ENCODE data around the gene HAS3.

The HAS3 gene

GRCh38 chr16:69072640-69072974 lies 32.8 kb upstream of the HAS3 start:
- Histone ChIP-seq H3K36me3 (ENCODE audit: insufficient read depth, low read length) (no peaks in the 10 kb centered on the region), H3F3A (ENCODE audit: low read depth) (no peaks in the 10 kb centered on the region), H3K79me2 (ENCODE audit: insufficient read depth, low read length) (no peaks in the 10 kb centered on the region), H3K9ac (ENCODE audit: low read depth, low read length, poor library complexity, severe bottlenecking) (no peak overlapping the region), H3K4me2 (ENCODE audit: low read depth, low read length, poor library complexity, severe bottlenecking) (peak overlapping the region; percentile 26), H3K9me3 (ENCODE audit: insufficient read depth, low read depth, low read length) (no peaks in the 10 kb centered on the region), H2AFZ (ENCODE audit: low read length) (no peak overlapping the region), H4K20me1 (ENCODE audit: insufficient read depth, low read length, poor library complexity, severe bottlenecking) (no peaks in the 10 kb centered on the region), H3K4me1 (ENCODE audit: insufficient read depth, low read length, poor library complexity, severe bottlenecking) (no peaks in the 10 kb centered on the region), H3K4me3 (ENCODE audit: low read length, poor library complexity, severe bottlenecking) (no peak overlapping the region), H3K27me3 (ENCODE audit: insufficient read depth, low read length, poor library complexity, severe bottlenecking) (no peaks in the 10 kb centered on the region), H3K9me2 (replicated peaks; ENCODE audit: low read depth, low read length) (no peaks in the 10 kb centered on the region)
- TF ChIP-seq CTCF (conservative IDR thresholded peaks at IDR 0.05; ENCODE audit: low read length) (no peak), EZH2phosphoT487 (IDR thresholded peaks at IDR 0.05; ENCODE audit: borderline replicate concordance) (no peak)

GRCh38 chr16:69073181-69073702 lies 32.2 kb upstream of the HAS3 start:
- H3K9ac ChIP-seq (ENCODE audit: low read depth, low read length, poor library complexity, severe bottlenecking), result no peak overlapping the region
- H4K20me1 ChIP-seq (ENCODE audit: insufficient read depth, low read length, poor library complexity, severe bottlenecking), result no peaks in the 10 kb centered on the region
- H3K9me2 ChIP-seq (replicated peaks; ENCODE audit: low read depth, low read length), result no peaks in the 10 kb centered on the region
- no peak overlapping the region for H2AFZ ChIP-seq (ENCODE audit: low read length)
- no peak overlapping the region for H3K4me3 ChIP-seq (ENCODE audit: low read length, poor library complexity, severe bottlenecking)
- no peaks in the 10 kb centered on the region for H3F3A ChIP-seq (ENCODE audit: low read depth)
- no peaks in the 10 kb centered on the region for H3K27me3 ChIP-seq (ENCODE audit: insufficient read depth, low read length, poor library complexity, severe bottlenecking)
- no peaks in the 10 kb centered on the region for H3K79me2 ChIP-seq (ENCODE audit: insufficient read depth, low read length)
- TF ChIP-seq CTCF (conservative IDR thresholded peaks at IDR 0.05; ENCODE audit: low read length) (no peak), EZH2phosphoT487 (IDR thresholded peaks at IDR 0.05; ENCODE audit: borderline replicate concordance) (no peak)
- H3K36me3 ChIP-seq (ENCODE audit: insufficient read depth, low read length), result no peaks in the 10 kb centered on the region
- H3K4me2 ChIP-seq (ENCODE audit: low read depth, low read length, poor library complexity, severe bottlenecking), result no peak overlapping the region
- no peaks in the 10 kb centered on the region for H3K9me3 ChIP-seq (ENCODE audit: insufficient read depth, low read depth, low read length)
- H3K4me1 ChIP-seq (ENCODE audit: insufficient read depth, low read length, poor library complexity, severe bottlenecking), result no peaks in the 10 kb centered on the region

DNA sequence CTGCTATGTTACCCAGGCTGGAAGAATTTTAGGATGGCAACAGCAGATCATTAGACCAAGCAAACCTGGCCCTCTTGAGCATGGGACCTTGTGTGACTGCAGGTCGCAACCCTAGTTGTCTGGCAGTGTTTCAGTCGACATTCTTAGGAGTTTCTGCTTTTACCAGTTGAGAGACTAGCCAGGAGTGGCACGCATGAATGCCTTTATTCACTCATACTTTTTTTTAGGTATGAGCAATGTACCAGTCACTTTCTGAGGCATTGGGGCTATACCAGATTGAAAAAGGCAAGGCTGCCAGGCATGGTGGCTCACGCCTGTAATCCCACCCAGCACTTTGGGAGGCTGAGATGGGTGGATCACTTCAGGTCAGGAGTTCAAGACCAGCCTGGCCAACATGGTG lies 28.2 kb upstream of the HAS3 start:
- no peaks in the 10 kb centered on the region for H4K20me1 ChIP-seq (ENCODE audit: insufficient read depth, low read length, poor library complexity, severe bottlenecking)
- H3K79me2 ChIP-seq (ENCODE audit: insufficient read depth, low read length), result no peaks in the 10 kb centered on the region
- no peak overlapping the region for H2AFZ ChIP-seq (ENCODE audit: low read length)
- no peaks in the 10 kb centered on the region for H3K9me2 ChIP-seq (replicated peaks; ENCODE audit: low read depth, low read length)
- TF ChIP-seq EZH2phosphoT487 (IDR thresholded peaks at IDR 0.05; ENCODE audit: borderline replicate concordance) (no peak), CTCF (conservative IDR thresholded peaks at IDR 0.05; ENCODE audit: low read length) (no peak)
- H3K27me3 ChIP-seq (ENCODE audit: insufficient read depth, low read length, poor library complexity, severe bottlenecking), result no peaks in the 10 kb centered on the region
- no peaks in the 10 kb centered on the region for H3K9me3 ChIP-seq (ENCODE audit: insufficient read depth, low read depth, low read length)
- H3F3A ChIP-seq (ENCODE audit: low read depth), result no peaks in the 10 kb centered on the region
- no peaks in the 10 kb centered on the region for H3K36me3 ChIP-seq (ENCODE audit: insufficient read depth, low read length)
- no peak overlapping the region for H3K9ac ChIP-seq (ENCODE audit: low read depth, low read length, poor library complexity, severe bottlenecking)
- no peak overlapping the region for H3K4me3 ChIP-seq (ENCODE audit: low read length, poor library complexity, severe bottlenecking)
- no peaks in the 10 kb centered on the region for H3K4me1 ChIP-seq (ENCODE audit: insufficient read depth, low read length, poor library complexity, severe bottlenecking)
- H3K4me2 ChIP-seq (ENCODE audit: low read depth, low read length, poor library complexity, severe bottlenecking), result no peak overlapping the region
